Activated naive CD8-positive, alpha-beta T cell treated with anti-CD3 and anti-CD28 coated beads, Interleukin-2, amount 10 ng/mL, durations not matched to agents 7 days and 5 days (primary cell): ENCODE results near the gene IP6K3. TPM values are rescaled to one million over a fixed set of nuclear protein-coding genes. Genes with fewer than 3 reads are reported as not detected.

ENCODE experiments used
- ATAC-seq: fragments of 150-1000 bp; cut with Tn5 transposase; one replicate; pipeline ENCODE4 v1.10.0; 2021; ENCODE audit warnings: low read depth, moderate library complexity
- POLR2A ChIA-PET: fragments of 350-600 bp; sonication (Branson Sonifier 250); formaldehyde crosslinking; loops from one replicate; lab custom pipeline; 2021; ENCODE audit warnings: antibody characterized with exemption; lab: Charles Lee
- DNase-seq: peaks from one replicate; pipeline ENCODE4 v3.0.0; 2021
- H3K27ac Mint-ChIP-seq: one replicate; pipeline ENCODE4 v1.8.0; 2022; ENCODE audit warnings: mild to moderate bottlenecking, mixed read lengths
- H3K27me3 Mint-ChIP-seq: one replicate; pipeline ENCODE4 v1.8.0; 2022; ENCODE audit warnings: mild to moderate bottlenecking, moderate library complexity, mixed read lengths
- H3K36me3 Mint-ChIP-seq: one replicate; pipeline ENCODE4 v1.8.0; 2021; ENCODE audit warnings: mild to moderate bottlenecking, mixed read lengths
- H3K4me1 Mint-ChIP-seq: one replicate; pipeline ENCODE4 v1.8.0; 2021; ENCODE audit warnings: mixed read lengths
- H3K4me3 Mint-ChIP-seq: one replicate; pipeline ENCODE4 v1.8.0; 2022; ENCODE audit warnings: mild to moderate bottlenecking, moderate library complexity, mixed read lengths
- H3K9me3 Mint-ChIP-seq: one replicate; pipeline ENCODE4 v1.8.0; 2021; ENCODE audit warnings: mixed read lengths
- total RNA-seq, 2 experiments: library from RNA; stranded (reverse); gene quantifications; one replicate each; pipeline ENCODE4 v1.2.3, GENCODE V29; 2021

Gene IP6K3
- total RNA-seq, 2 experiments from 2014 or later, result not detected

DNA sequence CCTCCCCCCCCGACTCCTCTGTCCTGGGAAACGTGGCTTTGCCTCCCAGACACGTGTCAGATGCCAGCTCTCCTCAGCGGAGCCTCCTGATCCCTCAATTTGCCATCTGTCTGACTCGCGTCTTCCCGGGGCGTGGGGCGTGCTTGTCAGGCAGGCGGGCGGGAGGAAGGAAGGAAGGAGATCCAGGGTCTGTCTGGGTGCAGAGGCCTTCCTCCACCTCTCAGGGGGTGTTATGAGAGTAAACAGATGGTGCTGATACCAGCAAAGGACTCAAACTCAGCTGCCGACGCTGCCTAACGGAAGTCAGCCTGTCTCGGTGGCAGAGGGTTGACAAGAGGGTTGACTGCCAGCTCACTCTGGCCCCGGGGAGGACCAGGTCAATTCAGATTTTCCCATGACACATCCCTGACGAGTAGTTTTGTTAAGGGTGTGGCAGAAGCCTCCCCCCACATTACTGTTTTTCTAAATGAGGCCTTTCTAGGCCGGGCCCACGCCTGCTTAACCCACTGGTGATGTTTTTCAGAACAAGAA, 52.2 kb downstream of the IP6K3 start:
- Mint-ChIP-seq H3K4me1 (peaks cover 61% of the 10 kb centered on the region), H3K4me3 (peak overlapping the region; percentile 61), H3K27me3 (no peaks in the 10 kb centered on the region), H3K9me3 (no peaks in the 10 kb centered on the region), H3K27ac (peak overlapping the region; percentile 98), H3K36me3 (peaks cover 26% of the 10 kb centered on the region)
- peak; percentile 49 for DNase-seq
- peak; percentile 43 for ATAC-seq
- POLR2A ChIA-PET, result interaction anchor here (0.9 to 1.6 kb wide), 9 partner anchors 11 to 263 kb away, joined by 3 to 7 read pairs (median 4); partner anchors contain the start of genes BAK1, ITPR3 and UQCC2

DNA sequence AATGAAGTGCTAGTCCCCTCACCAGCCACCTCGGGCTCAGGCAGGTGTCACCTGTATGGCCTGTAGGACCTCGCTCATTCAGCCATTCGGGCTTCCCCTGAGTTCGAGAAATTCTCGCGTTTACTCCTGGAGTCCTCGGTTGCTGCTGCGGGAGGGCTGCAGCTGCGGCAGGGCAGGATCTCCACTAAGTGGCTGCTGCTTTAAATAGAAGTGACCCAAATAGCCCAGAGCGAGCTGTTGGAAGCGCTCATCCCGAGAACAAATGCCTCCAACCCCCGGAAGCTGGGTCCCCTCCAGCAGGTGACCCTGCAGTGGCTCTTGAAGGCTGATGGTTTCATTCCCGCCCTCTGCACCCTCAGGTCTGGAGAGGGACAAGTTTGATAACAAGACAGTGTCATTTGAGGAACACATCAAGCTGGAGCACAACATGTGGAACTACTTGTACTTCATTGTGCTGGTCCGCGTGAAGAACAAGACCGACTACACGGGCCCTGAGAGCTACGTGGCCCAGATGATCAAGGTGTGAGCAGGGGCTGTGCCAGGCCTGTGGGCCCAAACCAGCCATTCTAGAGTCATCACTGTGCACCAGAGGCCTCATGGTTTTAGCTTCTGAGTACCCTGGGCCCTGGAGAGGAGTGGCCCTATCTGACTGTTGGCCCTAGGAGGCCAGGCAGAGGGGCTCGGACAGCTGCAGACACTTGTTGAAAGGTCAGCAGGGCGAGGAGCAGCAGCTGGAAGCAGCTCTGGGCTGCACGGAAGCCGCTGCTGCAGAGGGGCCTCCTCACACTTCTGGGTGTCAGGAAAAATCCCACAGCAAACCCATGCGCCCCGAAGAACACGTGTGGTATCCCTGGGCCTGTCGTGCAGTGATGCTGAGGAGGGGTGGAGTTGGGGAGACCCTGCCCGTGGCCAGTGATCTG, 53.3 kb downstream of the IP6K3 start:
- Mint-ChIP-seq H3K4me3 (peak overlapping the region; percentile 79), H3K9me3 (no peaks in the 10 kb centered on the region), H3K36me3 (peaks cover 26% of the 10 kb centered on the region), H3K27me3 (no peaks in the 10 kb centered on the region), H3K27ac (peak overlapping the region; percentile 98), H3K4me1 (peaks cover 58% of the 10 kb centered on the region)
- POLR2A ChIA-PET, result interaction anchor here (0.8 to 1.6 kb wide), 10 partner anchors 10 to 262 kb away, joined by 3 to 8 read pairs (median 4); partner anchors contain the start of genes BAK1, ITPR3 and UQCC2
- DNase-seq (no peak), ATAC-seq (no peak)

DNA sequence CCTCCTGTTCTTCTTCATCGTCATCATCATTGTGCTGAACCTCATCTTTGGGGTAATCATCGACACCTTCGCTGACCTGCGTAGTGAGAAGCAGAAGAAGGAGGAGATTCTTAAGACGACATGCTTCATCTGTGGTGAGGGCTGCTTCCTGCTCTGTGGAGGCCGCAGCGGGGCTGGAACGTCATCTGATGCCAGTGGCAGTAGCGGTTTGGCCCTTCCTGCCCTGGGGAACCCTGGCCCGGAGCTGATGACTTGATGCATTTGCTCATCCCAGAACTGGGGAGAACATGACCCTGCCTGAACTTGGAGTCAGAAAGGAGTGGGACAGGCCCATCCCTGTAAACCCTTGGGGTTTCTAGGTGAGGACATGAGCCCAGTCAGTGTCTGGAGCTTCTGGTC, 53.9 kb downstream of the IP6K3 start:
- peaks cover 26% of the 10 kb centered on the region for H3K36me3 Mint-ChIP-seq

DNA sequence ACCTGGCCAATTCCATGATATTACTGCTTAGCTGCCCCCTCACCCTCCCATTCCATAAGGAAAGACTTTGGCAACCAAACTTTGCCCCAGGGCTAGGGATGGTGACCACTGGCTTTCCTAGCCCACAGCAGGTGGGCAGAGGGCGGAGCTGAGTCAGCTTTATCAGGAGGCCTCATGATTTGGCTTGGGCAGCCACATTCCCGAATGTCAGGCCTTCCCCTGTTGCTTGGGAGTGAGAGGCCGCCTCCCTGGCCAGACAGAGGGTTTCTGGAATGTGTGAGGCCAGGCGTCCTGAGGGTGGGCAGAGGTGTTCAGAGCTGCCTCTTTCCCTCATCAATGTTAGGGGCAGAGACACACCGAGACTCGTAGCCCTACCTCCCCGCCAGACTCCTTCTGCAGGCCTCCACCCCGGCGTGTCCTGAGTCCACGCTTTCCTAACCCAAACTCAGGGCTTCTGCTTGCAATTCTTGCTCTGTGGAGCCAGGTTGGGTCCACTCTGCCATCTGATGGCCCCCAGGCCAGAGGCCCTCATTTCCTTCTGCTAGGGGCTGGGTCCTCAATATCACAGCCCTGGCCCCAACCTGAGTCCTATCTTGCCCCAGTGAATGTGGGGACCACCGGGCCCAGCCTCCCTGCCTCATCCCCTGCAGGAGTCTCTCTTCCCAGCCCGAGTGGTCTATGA, 54.5 kb downstream of the IP6K3 start:
- Mint-ChIP-seq H3K4me1 (peaks cover 54% of the 10 kb centered on the region), H3K9me3 (no peaks in the 10 kb centered on the region), H3K4me3 (peak overlapping the region; percentile 79), H3K27ac (peak overlapping the region; percentile 98), H3K36me3 (peaks cover 26% of the 10 kb centered on the region), H3K27me3 (no peaks in the 10 kb centered on the region)
- ATAC-seq (no peak), DNase-seq (peak; percentile 51)
- POLR2A ChIA-PET, result interaction anchor here (0.7 to 1.5 kb wide), 2 partner anchors 71 to 122 kb away, joined by 3 to 8 read pairs; partner anchors contain the start of gene ITPR3

More for the DNA sequence above, 53.9 kb downstream of the IP6K3 start:
- Mint-ChIP-seq H3K9me3 (no peaks in the 10 kb centered on the region), H3K27me3 (no peaks in the 10 kb centered on the region), H3K27ac (peak overlapping the region; percentile 98), H3K4me1 (peaks cover 58% of the 10 kb centered on the region), H3K4me3 (peak overlapping the region; percentile 79)
- POLR2A ChIA-PET, result interaction anchor here (0.7 to 1.5 kb wide), 3 partner anchors 72 to 262 kb away, joined by 3 to 8 read pairs (median 3); partner anchors contain the start of gene ITPR3
- DNase-seq, result peak; percentile 72
- ATAC-seq, result peak; percentile 69

DNA sequence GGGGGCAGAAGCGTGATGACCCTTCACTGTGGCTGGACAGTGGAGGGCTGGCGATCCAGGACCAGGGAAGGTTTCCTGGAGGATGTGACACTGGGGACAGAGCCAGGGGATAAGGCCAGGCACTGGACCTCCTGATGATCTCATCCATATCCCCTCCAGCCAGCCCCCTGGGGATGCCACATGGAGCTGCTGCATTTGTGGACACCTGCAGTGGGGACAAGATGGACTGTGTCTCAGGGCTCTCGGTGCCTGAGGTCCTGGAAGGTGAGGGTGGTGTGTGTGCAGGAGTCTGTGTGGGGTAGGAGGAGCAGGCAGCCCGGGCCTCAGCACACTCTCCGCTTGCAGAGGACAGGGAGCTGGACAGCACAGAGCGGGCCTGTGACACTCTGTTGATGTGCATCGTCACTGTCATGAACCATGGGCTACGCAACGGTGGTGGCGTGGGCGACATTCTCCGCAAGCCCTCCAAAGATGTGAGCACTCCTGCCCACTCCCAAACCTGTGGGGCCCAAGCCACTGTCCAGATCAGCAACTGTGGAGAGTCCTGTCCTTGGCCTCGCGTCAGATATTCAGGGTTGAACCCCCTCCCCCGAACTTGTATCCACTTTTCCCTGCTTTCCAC, 55.1 kb downstream of the IP6K3 start:
- peaks cover 28% of the 10 kb centered on the region for H3K36me3 Mint-ChIP-seq
- no peaks in the 10 kb centered on the region for H3K9me3 Mint-ChIP-seq
- peak overlapping the region; percentile 74 for H3K27ac Mint-ChIP-seq
- no peak for DNase-seq
- no peak for ATAC-seq
- H3K27me3 Mint-ChIP-seq, result no peaks in the 10 kb centered on the region
- POLR2A ChIA-PET, result no interaction called here
- peaks cover 47% of the 10 kb centered on the region for H3K4me1 Mint-ChIP-seq
- H3K4me3 Mint-ChIP-seq, result no peak overlapping the region

DNA sequence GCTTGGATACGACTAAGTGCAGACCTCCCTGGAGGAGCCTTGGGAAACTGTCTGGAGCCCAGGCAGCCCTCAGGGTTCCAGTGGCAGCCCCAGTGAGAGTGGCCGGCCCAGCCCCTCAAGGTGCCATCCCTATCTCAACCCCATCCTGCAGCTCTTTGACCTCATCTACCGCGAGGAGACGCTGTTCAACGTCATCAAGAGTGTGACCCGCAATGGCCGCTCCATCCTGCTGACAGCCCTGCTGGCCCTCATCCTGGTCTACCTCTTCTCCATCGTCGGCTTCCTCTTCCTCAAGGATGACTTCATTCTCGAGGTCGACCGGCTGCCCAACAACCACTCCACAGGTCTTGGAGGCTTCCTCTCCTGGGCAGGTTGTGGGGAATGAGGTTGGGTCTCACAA, 55.9 kb downstream of the IP6K3 start:
- DNase-seq (no peak), ATAC-seq (no peak)
- Mint-ChIP-seq H3K9me3 (no peaks in the 10 kb centered on the region), H3K27ac (no peak overlapping the region), H3K27me3 (no peaks in the 10 kb centered on the region), H3K4me1 (peaks cover 39% of the 10 kb centered on the region), H3K4me3 (no peak overlapping the region), H3K36me3 (peaks cover 28% of the 10 kb centered on the region)
- POLR2A ChIA-PET, result no interaction called here

DNA sequence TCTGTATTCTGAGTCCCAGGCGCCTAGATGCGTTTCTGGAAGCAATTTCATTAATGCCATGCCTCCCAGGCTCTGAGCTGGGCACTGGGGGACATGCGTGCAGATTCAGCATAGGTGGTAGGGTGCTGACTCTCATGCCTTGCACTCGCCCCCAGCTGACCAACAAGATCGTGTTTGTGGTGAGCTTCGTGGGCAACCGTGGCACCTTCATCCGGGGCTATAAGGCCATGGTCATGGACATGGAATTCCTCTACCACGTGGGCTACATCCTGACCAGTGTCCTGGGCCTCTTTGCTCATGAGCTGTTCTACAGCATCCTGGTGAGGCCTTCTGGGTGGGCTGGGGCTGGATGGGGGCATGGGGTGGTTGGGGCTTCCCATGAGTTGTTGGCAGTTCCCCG, 56.8 kb downstream of the IP6K3 start:
- ATAC-seq, result no peak
- H3K27ac Mint-ChIP-seq, result no peak overlapping the region

DNA sequence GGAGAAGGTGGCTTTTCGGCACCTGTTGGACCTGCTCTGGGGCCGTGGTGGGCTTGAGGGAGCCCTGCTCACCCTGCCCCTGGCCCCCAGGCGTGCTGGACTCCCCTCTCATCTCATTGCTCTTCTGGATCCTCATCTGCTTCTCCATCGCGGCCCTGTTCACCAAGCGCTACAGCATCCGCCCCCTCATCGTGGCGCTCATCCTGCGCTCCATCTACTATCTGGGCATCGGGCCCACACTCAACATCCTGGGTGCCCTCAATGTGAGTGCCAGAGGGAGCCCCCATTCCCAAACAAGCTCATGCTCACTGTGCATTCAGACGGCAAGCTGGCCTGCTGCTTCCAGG, 57.6 kb downstream of the IP6K3 start:
- no peak for ATAC-seq
- DNase-seq, result no peak
- no peaks in the 10 kb centered on the region for H3K27me3 Mint-ChIP-seq
- POLR2A ChIA-PET, result interaction anchor here (0.8 kb wide), 1 partner anchor 540 kb away, joined by 3 read pairs; no protein-coding TSS in a partner anchor
- H3K9me3 Mint-ChIP-seq, result no peaks in the 10 kb centered on the region
- H3K27ac Mint-ChIP-seq, result no peak overlapping the region
- peaks cover 27% of the 10 kb centered on the region for H3K36me3 Mint-ChIP-seq
- no peak overlapping the region for H3K4me3 Mint-ChIP-seq
- peaks cover 28% of the 10 kb centered on the region for H3K4me1 Mint-ChIP-seq

More for the DNA sequence above, 56.8 kb downstream of the IP6K3 start:
- H3K27me3 Mint-ChIP-seq, result no peaks in the 10 kb centered on the region
- no peaks in the 10 kb centered on the region for H3K9me3 Mint-ChIP-seq
- peaks cover 30% of the 10 kb centered on the region for H3K36me3 Mint-ChIP-seq
- H3K4me3 Mint-ChIP-seq, result no peak overlapping the region
- H3K4me1 Mint-ChIP-seq, result peaks cover 35% of the 10 kb centered on the region
- no peak for DNase-seq
- POLR2A ChIA-PET, result interaction anchor here (0.8 kb wide), 1 partner anchor 539 kb away, joined by 3 read pairs; no protein-coding TSS in a partner anchor

DNA sequence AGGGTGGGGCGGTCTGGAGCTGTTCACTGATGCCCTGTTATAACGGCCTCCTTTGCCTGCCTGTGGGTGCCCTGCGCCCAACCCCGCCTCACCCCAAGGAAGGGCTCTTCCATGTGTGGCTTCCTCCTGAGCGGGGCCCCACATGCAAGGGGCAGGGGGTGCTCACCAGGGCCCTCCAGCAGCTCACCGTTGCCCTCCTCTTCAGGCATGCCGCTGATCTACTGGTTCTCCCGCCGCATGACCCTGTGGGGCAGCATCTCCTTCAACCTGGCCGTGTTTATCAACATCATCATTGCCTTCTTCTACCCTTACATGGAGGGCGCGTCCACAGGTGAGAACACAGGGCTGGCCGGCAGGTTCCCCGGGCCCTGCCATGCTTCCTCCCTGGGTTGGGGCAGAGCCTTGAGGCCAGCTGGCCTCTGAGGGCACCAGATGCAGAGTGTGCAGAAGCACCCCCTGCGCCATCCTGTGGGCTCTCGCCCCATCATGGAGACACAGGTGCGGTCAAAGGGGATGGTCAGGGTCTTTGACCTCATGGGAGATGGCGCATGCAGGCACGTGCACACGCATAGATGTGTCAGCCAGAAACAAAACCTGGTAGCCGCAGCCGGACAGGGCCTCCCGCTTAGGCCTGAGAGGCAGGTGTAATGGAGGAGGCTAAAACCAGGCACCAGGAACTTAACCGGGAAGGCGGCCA, 58.1 kb downstream of the IP6K3 start:
- ATAC-seq, result no peak

DNA sequence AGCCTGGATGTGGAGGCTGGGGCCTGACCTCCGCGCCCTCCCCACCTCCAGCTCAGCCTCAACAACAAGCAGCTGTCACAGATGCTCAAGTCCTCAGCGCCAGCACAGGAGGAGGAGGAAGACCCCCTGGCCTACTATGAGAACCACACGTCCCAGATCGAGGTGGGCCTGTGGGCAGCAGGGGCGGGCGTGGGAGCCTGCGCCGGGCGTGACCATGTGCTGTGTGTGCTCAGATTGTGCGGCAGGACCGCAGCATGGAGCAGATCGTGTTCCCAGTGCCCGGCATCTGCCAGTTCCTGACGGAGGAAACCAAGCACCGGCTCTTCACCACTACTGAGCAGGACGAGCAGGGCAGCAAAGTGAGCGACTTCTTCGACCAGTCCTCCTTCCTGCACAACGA, 58.7 kb downstream of the IP6K3 start:
- POLR2A ChIA-PET, result no interaction called here
- Mint-ChIP-seq H3K9me3 (no peaks in the 10 kb centered on the region), H3K4me3 (no peak overlapping the region), H3K36me3 (peaks cover 25% of the 10 kb centered on the region), H3K27me3 (no peaks in the 10 kb centered on the region), H3K4me1 (peaks cover 26% of the 10 kb centered on the region), H3K27ac (no peak overlapping the region)
- ATAC-seq (no peak), DNase-seq (no peak)

More for the DNA sequence above, 58.1 kb downstream of the IP6K3 start:
- Mint-ChIP-seq H3K27me3 (no peaks in the 10 kb centered on the region), H3K9me3 (no peaks in the 10 kb centered on the region), H3K4me3 (no peak overlapping the region), H3K27ac (no peak overlapping the region), H3K4me1 (peaks cover 26% of the 10 kb centered on the region), H3K36me3 (peaks cover 25% of the 10 kb centered on the region)
- POLR2A ChIA-PET, result no interaction called here
- no peak for DNase-seq

DNA sequence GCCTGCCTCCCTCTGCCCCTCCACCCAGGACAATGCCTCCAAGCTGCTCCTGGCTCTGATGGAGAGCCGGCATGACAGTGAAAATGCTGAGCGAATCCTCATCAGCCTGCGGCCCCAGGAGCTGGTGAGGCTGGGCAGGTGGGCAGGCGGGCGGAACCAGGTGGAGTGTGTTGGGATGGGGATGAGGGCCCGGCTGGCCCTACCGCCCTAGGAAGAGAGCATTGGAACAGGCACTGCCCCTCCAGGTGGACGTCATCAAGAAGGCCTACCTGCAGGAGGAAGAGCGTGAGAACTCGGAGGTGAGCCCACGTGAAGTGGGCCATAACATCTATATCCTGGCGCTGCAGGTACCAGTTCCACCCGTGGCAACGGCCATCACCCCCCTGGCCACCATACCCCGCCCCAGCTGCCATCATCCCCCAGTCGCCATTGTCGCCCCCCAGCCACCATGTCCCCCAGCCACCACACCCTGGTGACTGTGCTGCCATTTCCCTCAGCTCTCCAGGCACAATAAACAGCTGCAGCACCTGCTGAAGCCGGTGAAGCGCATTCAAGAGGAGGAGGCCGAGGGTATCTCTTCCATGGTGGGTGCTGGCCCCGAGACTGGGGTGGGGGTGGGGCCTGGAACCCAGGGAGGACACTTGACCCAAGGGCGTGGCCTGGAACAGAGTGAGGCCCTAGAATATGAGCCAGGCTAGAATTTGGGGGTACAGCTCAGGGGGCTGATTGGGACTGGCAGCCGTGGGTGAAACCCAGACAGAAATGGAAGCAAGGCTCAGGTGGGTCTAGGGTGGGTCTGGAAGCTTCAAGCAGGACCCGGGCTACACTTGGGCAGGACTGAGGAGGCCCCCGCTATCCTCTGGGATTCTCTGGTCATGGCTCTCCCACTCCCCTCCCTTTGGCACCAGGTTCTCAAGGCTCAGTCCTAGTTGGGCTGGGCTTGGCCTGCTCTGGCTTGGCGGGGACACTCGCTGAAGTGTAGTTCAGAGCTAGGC, 59.4 kb downstream of the IP6K3 start:
- ATAC-seq (no peak), DNase-seq (no peak)
- peaks cover 21% of the 10 kb centered on the region for H3K36me3 Mint-ChIP-seq
- no peaks in the 10 kb centered on the region for H3K9me3 Mint-ChIP-seq
- POLR2A ChIA-PET, result no interaction called here
- no peak overlapping the region for H3K27ac Mint-ChIP-seq
- no peaks in the 10 kb centered on the region for H3K27me3 Mint-ChIP-seq
- no peak overlapping the region for H3K4me3 Mint-ChIP-seq
- peaks cover 22% of the 10 kb centered on the region for H3K4me1 Mint-ChIP-seq
